IMR-90 (cell line): ENCODE data around the gene DNMT3B. TPM values are rescaled to one million over a fixed set of nuclear protein-coding genes. Genes with fewer than 3 reads are reported as not detected.
"Not testable (repeated sequence)": the region's sequence is repeated elsewhere in the genome, so short reads cannot be mapped to it uniquely, and the experiment has no call there.

Experiments used
- ATAC-seq: fragments of 200-7000 bp; cut with Tn5 transposase; 2 replicates; pipeline ENCODE4 v1.9.1; 2020; ENCODE audit warnings: low read depth, mild to moderate bottlenecking, moderate library complexity
- BruUV-seq: library from RNA; stranded (reverse); fragments of 400-500 nt; replicated peaks from 2 replicates; lab custom pipeline; 2021; lab: Mats Ljungman, UMichigan
- CTCF ChIA-PET: fragments of 300-600 bp; formaldehyde crosslinking; extraction: SDS; loops from one replicate; lab custom pipeline; 2021; ENCODE audit warnings: antibody characterized with exemption; lab: Yijun Ruan, JAX
- POLR2A ChIA-PET: fragments of 300-600 bp; sonication (Branson Sonifier 250); formaldehyde crosslinking; loops from one replicate; lab custom pipeline; 2022; ENCODE audit warnings: antibody characterized with exemption; ENCODE audit not compliant: unreplicated experiment; lab: Charles Lee
- DNase-seq: peaks from one replicate; pipeline ENCODE4 v3.0.0; 2013
- H2AFZ ChIP-seq: replicated peaks from 2 replicates; pipeline ENCODE3; 2013; ENCODE audit warnings: low read length, mild to moderate bottlenecking; ENCODE audit not compliant: poor library complexity
- H2AK5ac ChIP-seq: 2 replicates; pipeline ENCODE4 v1.6.1; 2013; ENCODE audit warnings: low read depth, low read length, inconsistent platforms
- H2AK9ac ChIP-seq: replicated peaks from 2 replicates; pipeline ENCODE3; 2013; ENCODE audit warnings: mild to moderate bottlenecking, low read depth, low read length, moderate library complexity; ENCODE audit not compliant: poor library complexity
- H2BK120ac ChIP-seq: 2 replicates; pipeline ENCODE4 v1.6.1; 2013; ENCODE audit warnings: low read depth, low read length, inconsistent platforms
- H2BK15ac ChIP-seq: 3 replicates; pipeline ENCODE4 v1.6.1; 2013; ENCODE audit warnings: low read depth, low read length, inconsistent platforms
- H2BK20ac ChIP-seq: 2 replicates; pipeline ENCODE4 v1.6.1; 2013; ENCODE audit warnings: low read depth, mild to moderate bottlenecking, inconsistent platforms, low read length, moderate library complexity
- H2BK5ac ChIP-seq: 2 replicates; pipeline ENCODE4 v1.6.1; 2013; ENCODE audit warnings: mild to moderate bottlenecking, low read depth, low read length, inconsistent platforms; ENCODE audit not compliant: poor library complexity, severe bottlenecking
- H3K14ac ChIP-seq: replicated peaks from 2 replicates; pipeline ENCODE4 v1.6.1; 2013; ENCODE audit warnings: low read depth, low read length, inconsistent platforms
- H3K18ac ChIP-seq: 2 replicates; pipeline ENCODE4 v1.6.1; 2013; ENCODE audit warnings: low read depth, low read length, control low read depth
- H3K23ac ChIP-seq: 2 replicates; pipeline ENCODE4 v1.6.1; 2013; ENCODE audit warnings: low read depth, low read length, inconsistent platforms
- H3K27ac ChIP-seq: 2 replicates; pipeline ENCODE4 v1.5.1; 2013; ENCODE audit warnings: mild to moderate bottlenecking, control low read depth, low read length; ENCODE audit not compliant: insufficient read depth
- H3K27me3 ChIP-seq: 2 replicates; pipeline ENCODE4 v1.6.1; 2013; ENCODE audit warnings: low read length; ENCODE audit not compliant: control insufficient read depth, insufficient read depth
- H3K36me3 ChIP-seq: 2 replicates; pipeline ENCODE4 v1.6.1; 2013; ENCODE audit warnings: low read length, mixed read lengths; ENCODE audit not compliant: control insufficient read depth, insufficient read depth
- H3K4ac ChIP-seq: 2 replicates; pipeline ENCODE4 v1.6.1; 2013; ENCODE audit warnings: low read depth, low read length, inconsistent platforms
- H3K4me1 ChIP-seq: 2 replicates; pipeline ENCODE4 v1.6.1; 2013; ENCODE audit warnings: low read length, mixed read lengths; ENCODE audit not compliant: control insufficient read depth, insufficient read depth
- H3K4me2 ChIP-seq: 2 replicates; pipeline ENCODE4 v1.6.1; 2013; ENCODE audit warnings: low read depth, mild to moderate bottlenecking, control low read depth, low read length, moderate library complexity
- H3K4me3 ChIP-seq: 2 replicates; pipeline ENCODE4 v1.5.1; 2013; ENCODE audit warnings: low read depth, mild to moderate bottlenecking, control low read depth, low read length, moderate library complexity; ENCODE audit not compliant: insufficient read depth
- H3K56ac ChIP-seq: 2 replicates; pipeline ENCODE4 v1.6.1; 2013; ENCODE audit warnings: low read length, inconsistent platforms; ENCODE audit not compliant: insufficient read depth; ENCODE audit errors: extremely low read depth
- H3K79me1 ChIP-seq, 2 experiments: 2 replicates each; pipeline ENCODE4 v1.6.1; 2013; ENCODE audit warnings: low read length in 2 of 2, inconsistent platforms in 1 of 2, low read depth in 1 of 2
- H3K9ac ChIP-seq: 2 replicates; pipeline ENCODE4 v1.6.1; 2013; ENCODE audit warnings: low read depth, low read length, control low read depth
- H3K9me1 ChIP-seq: 2 replicates; pipeline ENCODE4 v1.6.1; 2013; ENCODE audit warnings: low read length, inconsistent platforms; ENCODE audit not compliant: insufficient read depth
- H3K9me3 ChIP-seq: 2 replicates; pipeline ENCODE4 v1.6.1; 2013; ENCODE audit warnings: low read length; ENCODE audit not compliant: control insufficient read depth, insufficient read depth
- H4K20me1 ChIP-seq: 2 replicates; pipeline ENCODE4 v1.6.1; 2013; ENCODE audit warnings: low read length, inconsistent platforms; ENCODE audit not compliant: insufficient read depth
- H4K5ac ChIP-seq: 2 replicates; pipeline ENCODE4 v1.6.1; 2013; ENCODE audit warnings: mild to moderate bottlenecking, low read depth, low read length, control low read depth
- H4K8ac ChIP-seq, 2 experiments: 2 replicates each; pipeline ENCODE4 v1.6.1; 2013; ENCODE audit warnings: low read depth in 2 of 2, low read length in 2 of 2, control low read depth in 1 of 2, inconsistent platforms in 1 of 2
- H4K91ac ChIP-seq: 2 replicates; pipeline ENCODE4 v1.6.1; 2013; ENCODE audit warnings: low read depth, low read length, inconsistent platforms; ENCODE audit not compliant: insufficient read depth
- MAFK ChIP-seq: IDR thresholded peaks from 2 replicates; pipeline ENCODE4 v1.6.1; 2012; ENCODE audit warnings: low read depth, low read length, improper control_type of control experiment
- MXI1 ChIP-seq: IDR thresholded peaks from 2 replicates; pipeline ENCODE4 v1.6.1; 2012; ENCODE audit warnings: low read depth, mild to moderate bottlenecking, low read length, moderate library complexity, borderline replicate concordance
- POLR2A ChIP-seq: IDR thresholded peaks from 2 replicates; pipeline ENCODE4 v1.6.1; 2012; ENCODE audit warnings: mild to moderate bottlenecking, low read depth, low read length
- SMC3 ChIP-seq: fragments of 150-350 bp; IDR thresholded peaks from 2 replicates; pipeline ENCODE4 v1.6.1; 2016; ENCODE audit warnings: low read depth, mild to moderate bottlenecking, antibody characterized with exemption, low read length, moderate library complexity
- WGBS, 2 experiments: methylation state at CpG; one replicate each; pipeline versions ENCODE4 v1.1.5 to v1.1.7; 2013; ENCODE audit warnings: missing lambda C conversion rate in 2 of 2; ENCODE audit not compliant: insufficient read length in 1 of 2; ENCODE audit errors: extremely low coverage in 2 of 2; 5-methylcytosine and 5-hydroxymethylcytosine counted together
- dilution Hi-C: fragments of 300-500 bp; cut with HindIII; formaldehyde crosslinking; loops from one replicate; pipeline ENCODE4 v1.14.3; 2018; ENCODE audit warnings: low sequenced_read_pairs; ENCODE audit not compliant: unreplicated experiment
- in situ Hi-C: fragments of 300-500 bp; cut with MboI; formaldehyde crosslinking; loops from 3 replicates; pipeline ENCODE4 v1.14.3; 2019; ENCODE audit warnings: low sequenced_read_pairs, inconsistent platforms, mixed read lengths
- intact Hi-C: fragments of 100-400 bp; cut with micrococcal nuclease; formaldehyde crosslinking; loops from 2 replicates; pipeline ENCODE4 v1.10.0; 2022
- polyA plus RNA-seq, 3 experiments: library from polyadenylated mRNA; depleted of rRNA; stranded (reverse); fragments of >200 nt; gene quantifications; 2 replicates each; pipeline ENCODE4 v1.2.3, GENCODE V29; 2012; ENCODE audit warnings: low replicate concordance in 1 of 3
- total RNA-seq: library from RNA; depleted of rRNA; stranded (reverse); fragments of >200 nt; gene quantifications from 2 replicates; pipeline ENCODE4 v1.2.3, GENCODE V29; 2012
- TF ChIP-seq, protein P1 (sequence below): fragments of 150-350 bp; IDR thresholded peaks from 2 replicates; pipeline ENCODE4 v1.6.1; 2016; ENCODE audit warnings: low read depth, mild to moderate bottlenecking, low read length, moderate library complexity, borderline replicate concordance

DNMT3B gene
- total and polyA plus RNA-seq, 2 of the 4 experiments (the other 2 are of a cell fraction), result 1.3 to 1.9 TPM

DNA sequence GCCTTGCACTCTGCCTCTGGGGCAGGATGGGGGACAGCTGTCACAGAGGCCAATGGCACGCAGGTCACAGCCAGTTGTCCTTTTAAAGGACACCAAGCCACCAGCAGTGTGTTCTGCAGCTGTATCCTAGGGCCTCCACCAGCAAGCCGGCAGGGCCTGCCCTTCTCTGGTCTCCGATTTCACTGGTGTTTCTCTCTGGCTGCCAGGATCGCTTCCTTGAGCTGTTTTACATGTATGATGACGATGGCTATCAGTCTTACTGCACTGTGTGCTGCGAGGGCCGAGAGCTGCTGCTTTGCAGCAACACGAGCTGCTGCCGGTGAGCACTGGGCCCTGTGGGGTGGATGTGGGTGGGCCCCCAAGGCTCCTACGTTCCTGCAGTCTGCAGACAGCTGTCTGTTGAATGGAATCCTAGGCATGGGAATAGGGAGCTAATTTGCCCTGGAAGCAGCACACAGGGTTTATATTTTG, 34.8 kb downstream of the DNMT3B start:
- H3K4me2 ChIP-seq, result no peak overlapping the region
- H2BK20ac ChIP-seq, result no peak overlapping the region
- ATAC-seq, result peak; percentile 76
- H4K8ac ChIP-seq, result no peak overlapping the region
- no peak overlapping the region for H2BK15ac ChIP-seq
- in situ Hi-C loops, result no loop called here
- peaks cover 14% of the 10 kb centered on the region for H3K36me3 ChIP-seq
- no peak overlapping the region for H3K23ac ChIP-seq
- intact Hi-C loops, result no loop called here
- peak; percentile 41 for DNase-seq
- H3K9ac ChIP-seq, result no peak overlapping the region
- POLR2A ChIA-PET, result no interaction called here
- no peak for TF ChIP-seq SMC3
- no peak for TF ChIP-seq MAFK
- TF ChIP-seq POLR2A, result no peak
- TF ChIP-seq MXI1, result no peak
- TF ChIP-seq, protein P1, sequence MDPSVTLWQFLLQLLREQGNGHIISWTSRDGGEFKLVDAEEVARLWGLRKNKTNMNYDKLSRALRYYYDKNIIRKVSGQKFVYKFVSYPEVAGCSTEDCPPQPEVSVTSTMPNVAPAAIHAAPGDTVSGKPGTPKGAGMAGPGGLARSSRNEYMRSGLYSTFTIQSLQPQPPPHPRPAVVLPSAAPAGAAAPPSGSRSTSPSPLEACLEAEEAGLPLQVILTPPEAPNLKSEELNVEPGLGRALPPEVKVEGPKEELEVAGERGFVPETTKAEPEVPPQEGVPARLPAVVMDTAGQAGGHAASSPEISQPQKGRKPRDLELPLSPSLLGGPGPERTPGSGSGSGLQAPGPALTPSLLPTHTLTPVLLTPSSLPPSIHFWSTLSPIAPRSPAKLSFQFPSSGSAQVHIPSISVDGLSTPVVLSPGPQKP, result no peak
- no peaks in the 10 kb centered on the region for H3K27me3 ChIP-seq
- no peaks in the 10 kb centered on the region for H4K20me1 ChIP-seq
- no peaks in the 10 kb centered on the region for H3K79me1 ChIP-seq
- BruUV-seq, result no TSS peak
- no peak overlapping the region for H3K18ac ChIP-seq
- H3K27ac ChIP-seq, result no peak overlapping the region
- no peak overlapping the region for H2AK5ac ChIP-seq
- H4K5ac ChIP-seq, result no peak overlapping the region
- peak overlapping the region; percentile 9 for H2AK9ac ChIP-seq
- H3K56ac ChIP-seq, result no peak overlapping the region
- H2BK120ac ChIP-seq, result no peak overlapping the region
- no peaks in the 10 kb centered on the region for H3K9me3 ChIP-seq
- no peak overlapping the region for H3K14ac ChIP-seq
- H3K9me1 ChIP-seq, result peaks cover 4% of the 10 kb centered on the region; the same call in 1 of the 2 replicates
- 63% methylated on average over 7 of the region's 10 CpGs; no CpG with 5 or more reads in 1 of the 2 experiments for WGBS, 2 experiments
- dilution Hi-C loops, result no loop called here
- H3K4ac ChIP-seq, result no peak overlapping the region
- no peak overlapping the region for H3K4me3 ChIP-seq
- peaks cover 6% of the 10 kb centered on the region; the same call in 1 of the 2 replicates for H3K4me1 ChIP-seq
- no peak overlapping the region for H4K91ac ChIP-seq
- H2BK5ac ChIP-seq, result no peak overlapping the region
- CTCF ChIA-PET, result interaction anchor here (1.7 kb wide), 1 partner anchor 18 kb away, joined by 6 read pairs; no protein-coding TSS in a partner anchor
- no peak overlapping the region for H2AFZ ChIP-seq

DNA sequence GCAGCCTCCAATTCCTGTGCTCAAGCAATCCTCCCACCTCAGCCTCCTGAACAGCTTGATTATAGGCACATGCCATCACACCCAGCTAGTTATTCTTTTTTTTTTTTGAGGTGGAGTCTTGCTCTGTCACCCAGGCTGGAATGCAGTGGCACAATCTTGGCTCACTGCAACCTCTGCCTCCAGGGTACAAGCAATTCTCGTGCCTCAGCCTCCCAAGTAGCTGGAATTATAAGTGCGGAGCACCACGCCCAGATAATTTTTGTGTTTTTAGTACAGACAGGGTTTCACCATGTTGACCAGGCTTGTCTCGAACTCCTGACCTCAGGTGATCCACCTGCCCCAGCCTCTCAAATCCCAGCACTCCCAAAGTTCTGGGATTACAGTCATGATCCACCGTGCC, 35.4 kb downstream of the DNMT3B start:
- H3K4me2 ChIP-seq, H3K18ac ChIP-seq, H3K9me3 ChIP-seq, H3K27me3 ChIP-seq, H2AFZ ChIP-seq, dilution Hi-C loops, H4K5ac ChIP-seq, H4K20me1 ChIP-seq, intact Hi-C loops, H3K27ac ChIP-seq, CTCF ChIA-PET, H3K4ac ChIP-seq, H2BK15ac ChIP-seq, H2BK20ac ChIP-seq, DNase-seq, H3K79me1 ChIP-seq, ATAC-seq, H3K14ac ChIP-seq, H3K9me1 ChIP-seq, H4K91ac ChIP-seq, H2BK5ac ChIP-seq, H2AK5ac ChIP-seq, H3K23ac ChIP-seq, BruUV-seq, H2BK120ac ChIP-seq, H4K8ac ChIP-seq, POLR2A ChIA-PET, H3K56ac ChIP-seq, H3K9ac ChIP-seq, H3K4me3 ChIP-seq, in situ Hi-C loops, H3K4me1 ChIP-seq: not testable (repeated sequence)
- peaks cover 16% of the 10 kb centered on the region for H3K36me3 ChIP-seq
- no CpG with 5 or more reads among the region's 5 CpGs for WGBS, 2 experiments
- H2AK9ac ChIP-seq, result peak overlapping the region; percentile 9
